Measurements from ENCODE around the gene C15orf39. TPM values are rescaled to one million over a fixed set of nuclear protein-coding genes. Genes with fewer than 3 reads are reported as not detected.

The C15orf39 gene
- total RNA-seq, 1 donor from 2014 or later, result 2.1 TPM

- Histone ChIP-seq H3K27me3 (ENCODE audit: control insufficient read depth, insufficient read depth, low read length) (no peaks in the 10 kb centered on the region), H3K36me3 (ENCODE audit: control insufficient read depth, insufficient read depth, low read length) (peaks cover 31% of the 10 kb centered on the region), H3K4me3 (ENCODE audit: low read depth, low read length) (no peak overlapping the region)
- TF ChIP-seq, protein P1, sequence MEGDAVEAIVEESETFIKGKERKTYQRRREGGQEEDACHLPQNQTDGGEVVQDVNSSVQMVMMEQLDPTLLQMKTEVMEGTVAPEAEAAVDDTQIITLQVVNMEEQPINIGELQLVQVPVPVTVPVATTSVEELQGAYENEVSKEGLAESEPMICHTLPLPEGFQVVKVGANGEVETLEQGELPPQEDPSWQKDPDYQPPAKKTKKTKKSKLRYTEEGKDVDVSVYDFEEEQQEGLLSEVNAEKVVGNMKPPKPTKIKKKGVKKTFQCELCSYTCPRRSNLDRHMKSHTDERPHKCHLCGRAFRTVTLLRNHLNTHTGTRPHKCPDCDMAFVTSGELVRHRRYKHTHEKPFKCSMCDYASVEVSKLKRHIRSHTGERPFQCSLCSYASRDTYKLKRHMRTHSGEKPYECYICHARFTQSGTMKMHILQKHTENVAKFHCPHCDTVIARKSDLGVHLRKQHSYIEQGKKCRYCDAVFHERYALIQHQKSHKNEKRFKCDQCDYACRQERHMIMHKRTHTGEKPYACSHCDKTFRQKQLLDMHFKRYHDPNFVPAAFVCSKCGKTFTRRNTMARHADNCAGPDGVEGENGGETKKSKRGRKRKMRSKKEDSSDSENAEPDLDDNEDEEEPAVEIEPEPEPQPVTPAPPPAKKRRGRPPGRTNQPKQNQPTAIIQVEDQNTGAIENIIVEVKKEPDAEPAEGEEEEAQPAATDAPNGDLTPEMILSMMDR (IDR thresholded peaks at IDR 0.05; ENCODE audit: insufficient read depth, low read length, severe bottlenecking), result no peak
- FAIRE-seq (no peak), DNase-seq (ENCODE audit: low read depth) (no peak)
Measured at GRCh38 chr15:75206006-75206405, 4.3 kb downstream of the C15orf39 start.

DNA sequence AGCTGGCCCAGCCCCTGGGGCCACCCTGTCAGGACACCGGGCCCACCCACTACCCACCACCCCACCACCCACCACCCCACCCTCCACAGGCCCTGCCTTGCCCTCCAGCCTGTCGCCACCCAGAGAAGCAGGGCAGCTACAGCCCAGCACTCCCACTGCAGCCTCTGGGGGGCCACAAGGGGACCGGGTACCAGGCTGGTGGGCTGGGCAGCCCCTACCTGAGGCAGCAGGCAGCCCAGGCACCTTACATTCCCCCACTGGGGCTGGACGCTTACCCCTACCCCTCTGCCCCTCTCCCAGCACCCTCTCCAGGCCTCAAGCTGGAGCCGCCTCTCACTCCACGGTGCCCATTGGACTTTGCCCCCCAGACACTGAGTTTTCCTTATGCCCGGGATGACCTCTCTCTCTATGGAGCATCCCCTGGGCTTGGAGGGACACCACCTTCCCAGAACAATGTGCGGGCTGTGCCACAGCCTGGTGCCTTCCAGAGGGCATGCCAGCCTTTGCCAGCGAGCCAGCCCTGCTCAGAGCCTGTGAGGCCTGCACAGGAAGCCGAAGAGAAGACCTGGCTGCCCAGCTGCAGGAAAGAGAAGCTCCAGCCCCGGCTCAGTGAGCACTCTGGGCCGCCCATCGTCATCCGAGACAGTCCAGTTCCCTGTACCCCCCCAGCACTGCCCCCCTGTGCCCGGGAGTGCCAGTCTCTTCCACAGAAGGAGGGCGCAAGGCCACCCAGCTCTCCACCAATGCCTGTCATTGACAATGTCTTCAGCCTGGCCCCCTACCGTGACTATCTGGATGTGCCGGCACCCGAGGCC, 5.3 kb downstream of the C15orf39 start:
- H3K36me3 ChIP-seq (ENCODE audit: control insufficient read depth, insufficient read depth, low read length), result peaks cover 39% of the 10 kb centered on the region

DNA sequence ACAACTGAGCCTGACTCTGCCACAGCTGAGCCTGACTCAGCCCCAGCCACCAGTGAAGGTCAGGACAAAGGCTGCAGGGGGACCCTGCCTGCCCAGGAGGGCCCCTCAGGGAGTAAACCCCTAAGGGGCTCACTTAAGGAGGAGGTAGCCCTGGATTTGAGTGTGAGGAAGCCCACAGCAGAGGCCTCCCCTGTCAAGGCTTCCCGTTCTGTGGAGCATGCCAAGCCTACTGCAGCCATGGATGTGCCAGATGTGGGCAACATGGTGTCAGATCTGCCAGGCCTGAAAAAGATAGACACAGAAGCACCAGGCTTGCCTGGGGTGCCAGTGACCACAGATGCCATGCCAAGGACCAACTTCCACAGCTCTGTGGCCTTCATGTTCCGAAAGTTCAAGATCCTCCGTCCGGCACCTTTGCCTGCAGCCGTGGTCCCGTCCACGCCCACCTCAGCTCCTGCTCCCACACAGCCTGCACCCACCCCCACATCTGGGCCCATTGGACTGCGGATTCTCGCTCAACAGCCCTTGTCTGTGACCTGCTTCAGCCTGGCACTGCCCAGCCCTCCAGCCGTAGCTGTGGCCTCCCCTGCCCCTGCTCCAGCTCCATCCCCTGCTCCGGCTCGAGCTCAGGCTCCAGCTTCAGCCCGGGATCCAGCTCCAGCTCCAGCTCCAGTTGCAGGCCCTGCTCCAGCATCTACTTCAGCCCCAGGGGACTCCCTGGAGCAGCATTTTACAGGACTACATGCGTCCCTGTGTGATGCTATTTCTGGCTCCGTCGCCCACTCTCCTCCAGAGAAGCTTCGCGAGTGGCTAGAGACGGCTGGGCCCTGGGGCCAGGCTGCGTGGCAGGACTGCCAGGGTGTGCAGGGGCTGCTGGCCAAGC, 6.2 kb downstream of the C15orf39 start:
- peaks cover 40% of the 10 kb centered on the region for H3K36me3 ChIP-seq (ENCODE audit: control insufficient read depth, insufficient read depth, low read length)
- no peak for FAIRE-seq

More for the DNA sequence above, 5.3 kb downstream of the C15orf39 start:
- TF ChIP-seq, protein P1 (IDR thresholded peaks at IDR 0.05; ENCODE audit: insufficient read depth, low read length, severe bottlenecking), result no peak
- DNase-seq (ENCODE audit: low read depth), result no peak
- Histone ChIP-seq H3K27me3 (ENCODE audit: control insufficient read depth, insufficient read depth, low read length) (no peaks in the 10 kb centered on the region), H3K4me3 (ENCODE audit: low read depth, low read length) (no peak overlapping the region)
- no peak for FAIRE-seq

GRCh38 chr15:75208501-75209288, 7.0 kb downstream of the C15orf39 start:
- no peak for FAIRE-seq

More for the DNA sequence above, 6.2 kb downstream of the C15orf39 start:
- H3K4me3 ChIP-seq (ENCODE audit: low read depth, low read length), result no peak overlapping the region
- TF ChIP-seq, protein P1 (IDR thresholded peaks at IDR 0.05; ENCODE audit: insufficient read depth, low read length, severe bottlenecking), result no peak
- no peaks in the 10 kb centered on the region for H3K27me3 ChIP-seq (ENCODE audit: control insufficient read depth, insufficient read depth, low read length)
- DNase-seq (ENCODE audit: low read depth), result no peak

GRCh38 chr15:75209289-75209676, 7.6 kb downstream of the C15orf39 start:
- TF ChIP-seq, protein P1 (IDR thresholded peaks at IDR 0.05; ENCODE audit: insufficient read depth, low read length, severe bottlenecking), result no peak
- Histone ChIP-seq H3K36me3 (ENCODE audit: control insufficient read depth, insufficient read depth, low read length) (peaks cover 40% of the 10 kb centered on the region), H3K27me3 (ENCODE audit: control insufficient read depth, insufficient read depth, low read length) (no peaks in the 10 kb centered on the region), H3K4me3 (ENCODE audit: low read depth, low read length) (no peak overlapping the region)
- FAIRE-seq, result no peak
- no peak for DNase-seq (ENCODE audit: low read depth)

More at GRCh38 chr15:75208501-75209288, 7.0 kb downstream of the C15orf39 start:
- H3K36me3 ChIP-seq (ENCODE audit: control insufficient read depth, insufficient read depth, low read length), result peaks cover 40% of the 10 kb centered on the region
- DNase-seq (ENCODE audit: low read depth), result no peak
- H3K4me3 ChIP-seq (ENCODE audit: low read depth, low read length), result no peak overlapping the region
- no peaks in the 10 kb centered on the region for H3K27me3 ChIP-seq (ENCODE audit: control insufficient read depth, insufficient read depth, low read length)
- TF ChIP-seq, protein P1 (IDR thresholded peaks at IDR 0.05; ENCODE audit: insufficient read depth, low read length, severe bottlenecking), result no peak

Measured in bronchial epithelial cell (primary cell).